Kidney (tissue), 14 donors: Measurements from ENCODE around the gene CDRT4. TPM values are rescaled to one million over a fixed set of nuclear protein-coding genes. Genes with fewer than 3 reads are reported as not detected.

ENCODE experiments used
- DNase-seq, 5 donors: peaks; one replicate each; pipeline ENCODE4 v3.0.0-alpha.2; 2013 to 2020
- FAIRE-seq: peaks from 2 replicates; lab custom pipeline; 2012; peaks lifted over from hg19 to GRCh38; lab: Jason Lieb, UNC
- H3K27ac ChIP-seq, 2 donors: one replicate each; pipeline ENCODE4 v1.7.0; 2013; ENCODE audit warnings: low read depth in 2 of 2, low read length in 2 of 2, inconsistent platforms in 1 of 2
- H3K27me3 ChIP-seq: one replicate; pipeline ENCODE4 v1.7.1; 2013; ENCODE audit warnings: low read length, inconsistent platforms; ENCODE audit not compliant: control insufficient read depth, insufficient read depth
- H3K36me3 ChIP-seq, 3 donors: one replicate each; pipeline versions ENCODE4 v1.7.0 to v1.7.1; 2013; ENCODE audit warnings: low read length in 3 of 3, control low read depth in 1 of 3, inconsistent platforms in 1 of 3; ENCODE audit not compliant: insufficient read depth in 3 of 3, control insufficient read depth in 2 of 3
- H3K4me1 ChIP-seq, 3 donors: one replicate each; pipeline versions ENCODE4 v1.7.0 to v1.7.1; 2013; ENCODE audit warnings: low read length in 3 of 3, inconsistent platforms in 1 of 3, low read depth in 1 of 3; ENCODE audit not compliant: control insufficient read depth in 2 of 3, insufficient read depth in 2 of 3
- H3K4me3 ChIP-seq, 3 donors: one replicate each; pipeline versions ENCODE4 v1.7.0 to v1.8.1; 2013; ENCODE audit warnings: low read length in 3 of 3, control low read depth in 1 of 3, inconsistent platforms in 1 of 3
- H3K9ac ChIP-seq, 3 donors: one replicate each; pipeline versions ENCODE4 v1.7.0 to v1.7.1; 2013; ENCODE audit warnings: low read length in 3 of 3, control low read depth in 1 of 3, inconsistent platforms in 1 of 3
- H3K9me3 ChIP-seq, 3 donors: one replicate each; pipeline versions ENCODE4 v1.7.0 to v1.7.1; 2013; ENCODE audit warnings: low read length in 3 of 3, control low read depth in 1 of 3, inconsistent platforms in 1 of 3; ENCODE audit not compliant: control insufficient read depth in 2 of 3, insufficient read depth in 1 of 3
- CTCF ChIP-seq: IDR thresholded peaks from 3 replicates; pipeline ENCODE4 v1.5.1; 2012; ENCODE audit warnings: mild to moderate bottlenecking, moderate library complexity, borderline replicate concordance; ENCODE audit not compliant: insufficient read depth; ENCODE audit errors: extremely low read depth
- intact Hi-C: fragments of 100-400 bp; cut with DNase I; formaldehyde crosslinking; loops from one replicate; pipeline ENCODE4 v1.11.1; 2022
- polyA plus RNA-seq: library from polyadenylated mRNA; stranded (reverse); fragments of 350-450 nt; fragmentation: Illumina TruSeq; extraction: RNeasy Lipid Tissue Mini Kit (QIAGEN cat#74804); gene quantifications from one replicate; pipeline ENCODE4 v1.2.3, GENCODE V29; 2014; ENCODE audit warnings: low read depth, low replicate concordance; ENCODE audit not compliant: insufficient read depth
- total RNA-seq: library from RNA; stranded (reverse); fragmentation: NEBNext Ultra II Directional; extraction: Animal tissue kit (Norgen Biotek cat#: 25700); gene quantifications from one replicate; pipeline ENCODE4 v1.2.1, GENCODE V29; 2021
- donor health status: control.
- donor health status: control.
- donor health status: control.
- donor health status: control.
- donor health status: control.
- donor health status: DM: yes; HTN: yes; CAD: no.
- donor health status: Normal renal cell carcinoma (clear cell type).

Gene CDRT4
- total and polyA plus RNA-seq, 2 donors from 2014 or later, result 4.6 to 8.0 TPM

- H3K4me1 ChIP-seq, result no peaks in the 10 kb centered on the region
- no peaks in the 10 kb centered on the region for H3K9me3 ChIP-seq
- peaks cover 0 to 2% (median 0%) of the 10 kb centered on the region in 3 donors for H3K36me3 ChIP-seq
- no peak for DNase-seq
- no peak for TF ChIP-seq CTCF
- no peak overlapping the region for H3K27ac ChIP-seq
- intact Hi-C loops, result no loop called here
- H3K9ac ChIP-seq, result no peak overlapping the region
- no peak overlapping the region for H3K4me3 ChIP-seq
- no peak for FAIRE-seq
- H3K27me3 ChIP-seq, result no peaks in the 10 kb centered on the region
Observed at GRCh38 chr17:15511142-15511541, 43.7 kb upstream of the CDRT4 start.

GRCh38 chr17:15510361-15510760 is 42.9 kb upstream of the CDRT4 start:
- TF ChIP-seq CTCF, result no peak
- H3K27ac ChIP-seq, result no peak overlapping the region
- no peaks in the 10 kb centered on the region for H3K4me1 ChIP-seq
- H3K9ac ChIP-seq, result no peak overlapping the region
- intact Hi-C loops, result no loop called here
- no peak for DNase-seq
- FAIRE-seq, result no peak
- H3K27me3 ChIP-seq, result no peaks in the 10 kb centered on the region
- H3K4me3 ChIP-seq, result no peak overlapping the region
- no peaks in the 10 kb centered on the region for H3K9me3 ChIP-seq
- no peaks in the 10 kb centered on the region for H3K36me3 ChIP-seq

GRCh38 chr17:15509095-15509494 is 41.7 kb upstream of the CDRT4 start:
- FAIRE-seq, result no peak
- H3K9ac ChIP-seq, result no peak overlapping the region
- no peak for TF ChIP-seq CTCF
- H3K4me3 ChIP-seq, result no peak overlapping the region
- no peaks in the 10 kb centered on the region for H3K36me3 ChIP-seq
- no peak for DNase-seq
- intact Hi-C loops, result no loop called here
- H3K4me1 ChIP-seq, result no peaks in the 10 kb centered on the region
- no peaks in the 10 kb centered on the region for H3K27me3 ChIP-seq
- H3K9me3 ChIP-seq, result no peaks in the 10 kb centered on the region
- H3K27ac ChIP-seq, result no peak overlapping the region

GRCh38 chr17:15508466-15508865 is 41.0 kb upstream of the CDRT4 start:
- FAIRE-seq, result no peak
- Histone ChIP-seq H3K27me3 (no peaks in the 10 kb centered on the region), H3K9me3 (no peaks in the 10 kb centered on the region), H3K27ac (no peak overlapping the region), H3K4me1 (no peaks in the 10 kb centered on the region), H3K4me3 (no peak overlapping the region), H3K36me3 (no peaks in the 10 kb centered on the region), H3K9ac (no peak overlapping the region)
- TF ChIP-seq CTCF, result no peak
- intact Hi-C loops, result no loop called here
- no peak for DNase-seq
